Thyroid gland (tissue), 4 donors: Measurements from ENCODE around the gene TJP1.

Experiments used
- POLR2A ChIP-seq, 2 donors: fragments of 450-650 bp; IDR thresholded peaks; one replicate each; pipeline ENCODE4 v1.6.1; 2017; ENCODE audit warnings: antibody characterized with exemption in 2 of 2, mild to moderate bottlenecking in 2 of 2, moderate library complexity in 1 of 2
- TF ChIP-seq, protein P1 (sequence below), 6 experiments: fragments of 200-600 bp in 3 of 6; fragments of 450-650 bp in 3 of 6; sonication (generic) in 3 of 6; IDR thresholded peaks; one replicate each; pipeline ENCODE4 v1.5.1; 2016 to 2019; ENCODE audit warnings: antibody characterized with exemption in 6 of 6, mild to moderate bottlenecking in 2 of 6, inconsistent platforms in 1 of 6, moderate library complexity in 1 of 6

DNA sequence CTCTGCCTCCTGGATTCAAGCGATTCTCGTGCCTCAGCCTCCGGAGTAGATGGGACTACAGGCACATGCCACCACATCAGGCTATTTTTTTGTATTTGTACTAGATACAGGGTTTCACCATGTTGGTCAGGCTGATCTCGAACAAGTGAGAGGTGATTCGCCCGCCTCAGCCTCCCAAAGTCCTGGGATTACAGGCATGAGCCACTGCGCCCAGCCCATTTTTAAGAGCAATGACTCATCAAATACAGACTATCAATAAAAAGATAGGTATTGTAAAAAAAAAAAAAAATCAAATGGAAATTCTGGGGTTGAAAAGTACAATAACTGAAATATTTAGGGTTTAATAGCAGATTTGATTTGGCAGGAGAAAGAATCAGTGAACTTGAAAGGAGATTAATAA lies 129.0 kb downstream of the TJP1 start:
- TF ChIP-seq, protein P1, sequence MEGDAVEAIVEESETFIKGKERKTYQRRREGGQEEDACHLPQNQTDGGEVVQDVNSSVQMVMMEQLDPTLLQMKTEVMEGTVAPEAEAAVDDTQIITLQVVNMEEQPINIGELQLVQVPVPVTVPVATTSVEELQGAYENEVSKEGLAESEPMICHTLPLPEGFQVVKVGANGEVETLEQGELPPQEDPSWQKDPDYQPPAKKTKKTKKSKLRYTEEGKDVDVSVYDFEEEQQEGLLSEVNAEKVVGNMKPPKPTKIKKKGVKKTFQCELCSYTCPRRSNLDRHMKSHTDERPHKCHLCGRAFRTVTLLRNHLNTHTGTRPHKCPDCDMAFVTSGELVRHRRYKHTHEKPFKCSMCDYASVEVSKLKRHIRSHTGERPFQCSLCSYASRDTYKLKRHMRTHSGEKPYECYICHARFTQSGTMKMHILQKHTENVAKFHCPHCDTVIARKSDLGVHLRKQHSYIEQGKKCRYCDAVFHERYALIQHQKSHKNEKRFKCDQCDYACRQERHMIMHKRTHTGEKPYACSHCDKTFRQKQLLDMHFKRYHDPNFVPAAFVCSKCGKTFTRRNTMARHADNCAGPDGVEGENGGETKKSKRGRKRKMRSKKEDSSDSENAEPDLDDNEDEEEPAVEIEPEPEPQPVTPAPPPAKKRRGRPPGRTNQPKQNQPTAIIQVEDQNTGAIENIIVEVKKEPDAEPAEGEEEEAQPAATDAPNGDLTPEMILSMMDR (IDR thresholded peaks at IDR 0.05), result no peak
- no peak for TF ChIP-seq POLR2A (IDR thresholded peaks at IDR 0.05)
